HG03025 (cell line): ENCODE data around the gene CUTC.
"Not testable (repeated sequence)": the region's sequence is repeated elsewhere in the genome, so short reads cannot be mapped to it uniquely, and the experiment has no call there.

ENCODE experiments used
- ATAC-seq: cut with Tn5 transposase; IDR thresholded peaks from one replicate; pipeline ENCODE4 v1.9.1; 2021; ENCODE audit warnings: mild to moderate bottlenecking, moderate library complexity; ENCODE audit not compliant: unreplicated experiment, low FRiP score

Gene CUTC

DNA sequence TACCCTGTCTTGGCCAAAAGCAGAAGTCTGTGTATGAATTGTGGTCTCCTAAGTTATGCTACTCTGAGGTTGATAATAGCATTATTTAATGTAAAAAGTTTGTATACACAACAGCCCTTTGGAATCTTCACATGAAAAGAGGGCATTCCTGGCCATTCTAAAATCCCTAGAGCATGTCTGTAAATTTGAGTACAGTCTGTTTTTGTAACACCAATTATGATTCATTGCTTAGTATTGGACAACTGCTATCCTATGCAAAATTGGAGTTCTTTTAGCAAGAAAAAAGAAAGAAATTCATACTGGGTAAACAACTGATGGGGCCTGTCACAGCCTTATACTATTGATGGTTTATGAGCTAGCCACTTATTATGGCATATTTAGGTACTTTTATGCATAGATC is 10.2 kb downstream of the CUTC start:
- ATAC-seq, result no peak

DNA sequence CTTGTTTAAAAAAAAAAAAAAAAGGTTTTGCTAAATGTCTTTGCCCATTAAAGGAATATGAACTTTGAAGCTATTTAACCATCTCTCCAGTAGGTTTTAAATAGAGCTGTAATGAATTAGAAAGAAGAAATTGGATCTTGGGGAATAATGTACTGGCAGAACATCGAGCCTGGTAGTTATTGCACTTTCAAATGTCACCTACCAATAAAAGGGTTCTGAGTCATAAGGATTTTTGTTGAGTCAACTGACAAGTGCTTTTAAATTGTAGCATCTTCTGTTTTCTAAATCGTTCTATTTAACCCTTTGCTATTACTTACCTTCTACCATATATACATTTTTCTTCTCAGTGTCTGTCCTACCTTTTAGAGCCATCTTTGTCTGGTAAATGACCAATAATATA is 10.7 kb downstream of the CUTC start:
- ATAC-seq, result no peak

DNA sequence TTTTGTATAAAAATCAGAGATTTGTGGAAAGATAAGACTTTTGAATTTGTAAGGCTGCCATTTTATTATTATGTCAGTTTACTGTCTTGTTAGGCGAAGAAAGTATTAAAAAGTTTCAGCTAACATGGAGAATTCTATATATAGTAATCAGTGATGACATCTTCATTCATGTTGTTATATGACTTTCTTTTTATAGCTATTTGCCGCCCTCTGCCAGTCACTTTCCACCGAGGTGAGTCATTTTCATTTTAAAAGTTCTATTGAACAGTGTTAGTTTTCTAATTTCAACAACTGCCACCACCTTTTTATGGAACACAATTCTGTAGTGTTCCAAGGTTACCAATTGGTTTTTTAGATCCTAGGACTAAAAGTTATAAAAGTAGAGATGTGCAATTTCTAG is 11.8 kb downstream of the CUTC start:
- no peak for ATAC-seq

DNA sequence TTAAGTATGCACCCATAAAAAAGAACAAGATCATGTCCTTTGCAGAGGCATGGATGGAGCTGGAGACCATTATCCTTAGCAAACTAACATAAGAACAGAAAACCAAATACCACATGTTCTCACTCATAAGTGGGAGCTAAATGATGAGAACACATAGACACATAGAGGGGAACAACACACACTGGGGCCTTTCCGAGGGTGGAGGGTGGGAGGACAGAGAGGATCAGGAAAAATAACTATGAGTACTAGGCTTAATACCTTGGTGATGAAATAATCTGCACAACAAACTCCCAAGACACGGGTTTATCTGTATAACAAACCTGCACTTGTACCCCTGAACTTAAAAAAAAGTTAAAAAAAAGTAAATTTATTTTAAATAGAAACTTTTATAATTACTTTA is 14.1 kb downstream of the CUTC start:
- not testable (repeated sequence) for ATAC-seq

DNA sequence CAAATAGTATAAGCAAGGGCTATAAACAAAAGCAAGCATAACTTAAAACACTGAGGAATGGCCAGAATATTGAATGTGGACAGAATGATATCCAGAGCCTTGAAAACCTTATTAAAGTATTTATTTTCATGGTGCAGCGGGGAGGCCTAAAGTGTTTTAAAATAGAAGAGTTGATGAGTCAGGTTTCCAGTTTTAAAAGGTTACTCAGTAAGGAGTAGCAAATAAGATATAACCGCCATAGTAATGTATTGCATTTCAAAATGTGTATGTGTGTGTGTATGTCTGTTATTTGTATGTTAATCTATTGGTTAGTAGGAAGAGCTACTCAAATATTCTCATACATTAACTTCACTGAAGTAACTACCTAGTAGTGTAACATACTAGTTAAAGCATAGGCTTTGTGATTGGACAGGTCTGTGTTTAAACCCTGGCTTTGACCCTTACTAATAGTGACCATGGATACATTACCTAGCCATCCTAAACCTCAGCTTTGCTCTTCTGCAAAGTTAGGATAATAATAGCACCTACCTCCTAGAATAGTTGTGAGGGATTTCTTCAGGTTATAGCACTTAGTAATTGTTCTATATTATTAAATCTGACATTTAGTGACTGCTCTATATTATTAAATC is 16.9 kb downstream of the CUTC start:
- no peak for ATAC-seq

DNA sequence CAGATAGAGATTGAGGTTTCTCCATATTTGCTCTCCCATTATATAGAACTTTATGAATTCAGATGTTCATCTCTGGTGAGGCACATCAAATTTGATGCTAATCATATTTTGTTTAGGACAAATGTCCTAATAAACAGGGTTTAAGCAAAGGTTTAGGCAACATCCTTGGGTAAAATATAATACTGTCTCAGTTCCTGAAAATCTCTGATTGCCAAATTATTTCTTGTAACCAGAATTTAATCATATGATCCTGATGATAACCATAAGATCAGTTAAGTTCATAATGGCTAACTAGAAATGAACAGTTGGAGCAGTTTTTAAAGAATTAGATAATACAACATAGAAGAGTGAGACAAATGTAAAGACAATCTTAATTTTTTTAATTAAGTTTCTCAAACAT is 18.6 kb downstream of the CUTC start:
- ATAC-seq, result no peak

DNA sequence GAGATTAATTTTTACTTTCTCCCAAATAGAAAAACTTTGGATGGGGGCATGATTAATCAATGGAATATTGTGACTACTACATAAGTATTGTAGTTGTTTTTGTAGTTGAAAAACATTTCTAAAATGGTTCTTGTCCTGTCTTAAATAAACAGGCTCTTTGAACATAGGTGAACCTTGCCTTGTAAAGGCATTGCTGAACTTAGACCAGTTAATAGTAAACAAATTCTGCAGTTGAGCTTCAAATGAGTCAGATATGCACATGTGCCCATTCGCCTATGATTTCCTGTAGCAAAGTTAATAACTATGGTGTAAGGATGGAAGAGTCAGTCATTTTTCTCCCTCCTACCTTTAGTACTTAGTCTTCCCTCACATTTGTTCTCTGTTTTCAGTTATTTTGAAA is 22.6 kb downstream of the CUTC start:
- no peak for ATAC-seq

DNA sequence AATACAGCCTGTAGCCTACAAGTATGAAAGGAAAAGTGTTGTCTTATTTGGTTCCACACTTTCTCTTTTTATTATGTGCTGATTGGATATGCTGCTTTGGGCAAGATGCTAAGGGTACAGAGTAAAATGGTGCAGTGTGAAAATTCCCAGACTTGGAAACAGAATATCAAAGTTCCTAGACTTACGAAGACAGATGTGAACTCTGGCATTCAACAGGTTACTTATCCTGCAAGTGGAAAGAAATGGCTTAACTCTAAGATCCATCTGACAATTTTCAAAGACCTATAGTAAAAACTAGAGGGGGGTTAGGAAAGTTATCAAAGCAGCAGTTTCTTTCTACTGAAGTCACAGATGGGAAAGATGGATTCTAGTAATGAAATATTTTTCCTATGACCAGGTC is 24.1 kb downstream of the CUTC start:
- ATAC-seq, result no peak

DNA sequence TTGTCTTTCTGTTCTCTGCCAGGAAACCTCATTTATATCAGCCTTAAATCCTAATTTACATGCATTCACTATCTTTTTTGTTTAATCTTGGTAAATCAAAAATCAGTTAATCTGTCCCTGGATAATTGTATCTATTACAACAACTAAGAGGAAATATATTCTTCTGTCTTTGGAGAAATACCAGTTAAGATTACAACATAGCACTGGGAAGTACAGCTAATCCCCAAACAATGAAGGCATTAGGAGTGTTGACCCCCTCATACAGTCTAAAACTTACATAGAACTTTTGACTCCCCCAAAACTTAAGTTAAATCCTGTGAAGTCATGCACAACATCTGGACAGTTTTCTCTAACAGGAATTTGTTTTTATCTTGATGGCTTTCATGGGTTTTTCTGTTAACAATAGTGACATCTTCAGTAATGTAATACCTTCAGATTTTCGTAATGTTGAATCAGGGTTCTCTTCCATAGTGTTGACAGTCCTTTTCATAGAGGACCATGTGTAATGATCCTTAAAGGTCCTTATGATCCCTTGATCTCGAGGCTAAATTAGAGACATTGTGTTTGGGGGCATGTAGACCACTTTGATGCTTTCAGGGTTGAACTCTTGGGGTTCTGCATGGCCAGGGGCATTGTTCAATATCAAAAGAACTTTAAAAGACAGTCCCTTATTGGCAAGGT is 26.3 kb downstream of the CUTC start:
- ATAC-seq, result no peak

DNA sequence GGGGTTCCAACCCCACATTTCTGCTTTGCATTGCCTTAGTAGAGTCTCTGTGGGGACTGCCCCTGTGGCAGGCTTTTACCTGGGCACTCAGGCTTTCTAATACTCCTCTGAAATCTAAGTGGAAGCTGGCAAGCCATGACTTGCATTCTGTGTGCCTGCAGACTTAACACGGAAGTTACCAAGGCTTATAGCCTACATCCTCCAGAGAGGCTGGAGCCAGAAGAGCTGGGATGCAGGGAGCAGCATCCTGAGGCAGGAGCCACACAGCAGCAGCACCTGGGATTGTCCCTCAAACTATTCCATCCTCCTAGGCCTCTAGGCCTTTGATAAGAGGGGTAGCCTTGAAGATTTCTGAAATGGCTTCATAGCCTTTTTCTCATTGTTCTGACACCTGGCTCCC is 28.3 kb downstream of the CUTC start:
- ATAC-seq, result no peak

DNA sequence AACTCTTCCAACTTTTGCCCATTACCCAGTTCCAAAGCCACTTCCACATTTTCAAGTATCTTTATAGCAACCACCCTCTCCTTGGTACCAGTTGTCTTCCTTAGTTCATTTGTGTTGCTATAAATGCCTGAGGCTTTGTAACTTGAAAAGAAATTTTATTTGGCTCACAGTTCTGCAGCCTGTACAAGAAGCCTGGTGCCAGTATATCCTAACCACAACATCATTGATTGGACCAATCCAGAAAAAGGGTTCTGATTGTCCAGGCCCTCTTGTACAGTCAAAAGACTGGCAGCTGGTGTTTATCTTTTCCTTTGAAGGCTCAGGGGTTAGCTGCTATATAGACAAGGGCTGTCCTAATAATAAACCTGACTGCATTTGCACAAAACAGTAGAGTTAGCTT is 29.3 kb downstream of the CUTC start:
- no peak for ATAC-seq

DNA sequence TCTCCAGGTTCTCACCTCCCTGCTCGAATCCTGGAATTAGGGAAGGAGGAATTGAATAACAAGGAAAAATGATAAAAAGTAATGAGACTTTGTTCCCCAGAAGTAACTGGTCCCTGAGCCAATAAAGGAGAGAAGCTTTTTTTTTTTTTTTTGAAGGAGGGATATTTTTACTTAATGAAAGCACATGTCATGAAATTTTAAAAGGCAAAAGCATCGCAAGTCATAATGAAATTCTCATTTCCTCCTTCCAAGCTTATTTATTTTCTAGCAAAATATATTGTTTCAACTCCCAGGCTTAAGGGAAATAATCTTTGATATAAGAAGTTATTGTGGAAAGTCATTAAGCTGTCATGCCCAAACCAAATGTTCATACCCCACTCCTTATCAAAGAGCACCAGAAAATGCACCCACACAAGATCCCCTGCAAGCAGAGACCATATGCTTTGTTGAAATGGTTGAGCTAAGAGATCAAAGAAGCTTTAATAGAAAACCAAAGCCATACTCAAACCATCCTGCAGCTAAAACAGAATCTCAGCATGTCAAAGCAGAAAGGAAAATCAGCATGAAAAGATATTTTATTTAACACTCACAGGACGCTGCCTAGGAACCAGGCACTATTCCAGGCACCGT is 33.8 kb downstream of the CUTC start:
- no peak for ATAC-seq

DNA sequence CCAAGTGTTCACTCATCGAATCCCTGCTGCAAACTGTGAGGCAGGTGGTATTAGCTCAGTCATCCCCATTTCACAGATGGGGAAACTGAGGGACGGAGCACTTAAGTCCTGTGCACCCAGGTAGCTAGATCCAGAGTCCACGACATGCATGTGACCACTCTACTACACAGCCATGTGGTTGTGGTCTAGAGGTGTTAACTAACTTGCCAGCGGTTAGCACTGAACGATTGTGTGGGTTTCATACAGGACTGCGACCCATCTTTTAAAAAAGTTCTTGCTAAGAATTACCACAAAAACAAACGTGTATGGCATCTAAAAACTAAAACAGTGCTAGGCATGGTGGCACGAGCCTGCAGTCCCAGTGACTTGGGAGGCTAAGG is 34.3 kb downstream of the CUTC start:
- ATAC-seq, result no peak

DNA sequence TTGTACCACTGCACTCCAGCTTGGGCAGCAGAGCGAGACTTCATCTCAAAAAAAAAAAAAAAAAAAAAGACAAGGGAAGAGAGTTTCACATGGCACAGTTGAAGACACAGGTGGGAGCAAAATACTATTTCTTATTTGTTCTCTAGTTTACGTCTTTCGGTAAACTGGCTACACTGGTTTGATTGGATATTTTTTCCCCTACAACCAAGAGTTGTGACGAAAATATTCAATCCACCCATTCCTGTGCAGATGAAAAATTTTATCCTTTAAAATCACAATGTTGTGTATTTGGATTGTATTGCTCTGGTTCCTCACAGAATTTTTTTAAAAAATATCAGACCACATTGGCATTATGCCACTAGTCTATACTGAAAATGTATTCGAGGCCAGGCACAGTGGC is 35.9 kb downstream of the CUTC start:
- no peak for ATAC-seq

DNA sequence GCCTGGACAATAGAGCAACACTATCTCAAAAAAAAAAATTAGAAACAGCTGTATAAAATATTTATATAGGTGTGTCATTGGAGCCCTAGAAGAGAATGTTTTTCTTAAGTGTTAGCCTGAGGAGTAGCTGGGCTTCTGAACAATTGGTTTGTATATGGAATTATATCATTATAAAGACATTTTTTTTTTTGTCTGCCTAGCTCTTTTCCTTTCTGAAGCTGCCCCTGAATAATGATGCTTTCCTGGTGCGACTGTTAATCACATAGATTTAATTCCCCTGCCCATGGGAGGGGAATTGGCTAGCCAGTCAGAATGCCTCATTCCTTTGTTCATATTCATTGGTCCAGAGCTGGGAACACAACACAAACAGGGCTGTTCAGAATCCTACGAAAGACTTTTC is 36.5 kb downstream of the CUTC start:
- ATAC-seq, result no peak

DNA sequence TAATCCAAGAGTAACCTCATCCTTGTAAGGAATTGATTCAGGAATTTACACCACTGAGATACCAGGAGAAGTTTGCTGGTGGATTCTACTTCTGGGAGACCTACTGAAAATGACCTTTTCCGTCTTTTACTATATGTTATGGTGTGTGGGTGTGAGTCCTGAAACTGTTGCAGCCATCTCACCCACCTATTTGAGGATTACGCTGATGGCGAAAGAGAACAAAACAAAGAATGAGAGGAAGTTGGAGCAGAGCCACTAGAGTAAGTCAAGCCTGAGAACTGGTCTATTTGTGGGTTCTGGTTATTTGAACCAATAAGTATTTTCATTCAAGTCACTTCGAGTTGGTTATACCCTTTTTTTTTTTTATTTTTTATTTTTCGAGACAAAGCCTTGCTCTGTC is 37.7 kb downstream of the CUTC start:
- ATAC-seq, result no peak

DNA sequence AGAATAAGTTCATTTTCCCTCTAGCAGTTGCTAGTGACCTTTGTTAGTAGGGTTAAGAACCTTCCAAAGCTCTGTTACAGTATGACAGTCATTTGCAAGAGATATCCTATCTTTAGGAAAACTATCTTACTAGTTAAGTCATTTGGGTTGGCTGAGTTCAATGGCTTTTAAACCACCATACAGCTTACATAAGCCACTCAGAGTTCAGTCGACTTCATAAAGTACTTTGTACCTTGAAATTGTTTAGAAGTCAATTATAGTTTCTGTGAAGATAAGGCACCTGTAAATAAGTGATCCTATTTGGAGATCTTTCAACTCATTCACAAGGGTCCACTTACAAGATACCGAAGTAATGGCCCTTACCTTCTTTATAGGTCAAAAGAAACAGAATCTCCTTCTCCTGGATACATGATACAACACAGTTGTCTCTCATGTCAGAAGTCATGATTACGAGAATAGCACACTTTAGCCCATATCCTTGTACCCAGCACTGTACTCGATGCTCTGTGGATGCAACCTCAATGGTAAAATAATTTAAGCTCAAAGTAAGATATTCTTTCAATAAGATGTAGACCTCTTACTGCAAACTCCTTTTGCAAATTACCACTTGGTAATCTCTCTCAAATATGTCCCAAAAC is 38.5 kb downstream of the CUTC start:
- no peak for ATAC-seq

DNA sequence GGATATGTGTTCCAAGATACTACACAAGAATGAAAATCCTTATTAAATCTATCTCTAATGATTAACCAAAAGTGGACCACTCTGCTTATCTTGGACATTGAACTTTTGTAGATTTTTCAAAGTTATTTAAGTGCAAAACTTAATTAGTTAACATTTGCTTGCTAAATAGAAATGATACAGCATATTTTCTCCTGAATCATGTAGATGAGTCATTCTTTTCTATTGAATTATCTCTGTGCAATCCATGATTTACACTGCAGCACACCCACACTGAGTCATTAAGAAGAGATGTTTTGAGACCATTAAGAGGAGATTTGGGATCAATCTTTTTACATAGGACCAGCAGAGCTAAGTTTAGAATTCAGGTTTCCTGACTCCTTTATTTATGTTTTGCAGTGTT is 43.8 kb downstream of the CUTC start:
- no peak for ATAC-seq

DNA sequence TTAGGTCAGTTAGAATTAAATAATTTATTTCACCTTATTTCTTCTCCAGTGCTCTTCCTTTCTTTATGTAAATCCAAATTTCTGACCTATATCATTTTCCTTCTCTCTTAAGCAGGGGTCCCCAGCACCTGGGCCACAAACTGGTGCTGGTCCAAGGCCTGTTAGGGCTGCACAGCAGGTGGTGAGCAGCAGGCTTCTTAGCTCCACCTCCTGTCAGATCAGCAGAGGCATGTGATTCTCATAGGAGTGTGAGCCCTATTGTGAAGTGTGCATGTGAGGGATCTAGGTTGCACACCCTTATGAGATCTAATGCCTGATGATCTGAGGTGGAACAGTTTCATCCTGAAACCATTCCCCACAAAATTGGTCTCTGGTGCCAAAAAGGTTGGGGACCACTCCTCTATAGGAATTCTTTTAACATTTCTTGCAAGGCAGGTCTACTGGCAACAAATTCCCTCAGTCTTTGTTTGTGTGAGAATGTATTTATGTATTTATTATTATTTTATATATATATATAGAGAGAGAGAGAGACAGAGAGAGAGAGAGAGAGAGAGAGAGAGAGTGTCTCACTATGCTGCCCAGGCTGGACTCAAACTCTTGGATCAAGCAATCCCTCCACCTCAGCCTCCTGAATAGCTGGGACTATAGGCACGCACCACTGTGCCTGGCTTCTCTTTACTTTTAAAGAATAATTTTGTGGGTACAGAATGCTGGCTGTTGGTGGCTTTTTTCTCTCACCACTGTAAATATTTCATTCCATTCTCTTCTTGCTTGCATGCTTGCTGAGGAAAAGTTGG is 46.1 kb downstream of the CUTC start:
- no peak for ATAC-seq

DNA sequence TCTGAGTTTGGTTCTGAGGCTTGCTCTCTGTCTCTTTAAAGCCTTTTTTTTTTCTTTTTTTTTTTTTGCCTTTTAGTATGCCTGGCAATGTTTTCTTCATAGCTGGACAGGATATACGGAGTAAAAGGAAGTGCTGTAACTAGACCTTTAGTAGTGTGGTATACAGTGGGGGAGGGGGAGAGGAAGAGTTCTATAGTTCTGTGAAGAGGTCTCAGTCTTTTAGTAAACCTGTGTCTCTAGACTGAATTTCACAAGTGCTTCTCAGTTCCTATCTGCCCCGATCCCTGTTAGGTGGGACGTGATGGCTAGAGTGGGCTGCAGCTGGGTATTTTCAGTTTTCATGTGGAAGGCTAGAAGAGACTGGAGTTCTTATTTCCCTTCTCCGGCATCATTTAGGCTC is 47.3 kb downstream of the CUTC start:
- ATAC-seq, result no peak
